BLaER1 (cell line): Measurements from ENCODE around the gene MACROH2A1.

Experiments
- H3K27ac ChIP-seq: shearing (Covaris generic); formaldehyde crosslinking; 2 replicates; pipeline ENCODE4 v1.8.1; 2022
- H3K27me3 ChIP-seq: shearing (Covaris generic); formaldehyde crosslinking; 2 replicates; pipeline ENCODE4 v1.8.1; 2022
- H3K36me3 ChIP-seq: shearing (Covaris generic); formaldehyde crosslinking; 2 replicates; pipeline ENCODE4 v1.8.1; 2022
- H3K4me1 ChIP-seq: shearing (Covaris generic); formaldehyde crosslinking; 2 replicates; pipeline ENCODE4 v1.8.1; 2022
- H3K4me2 ChIP-seq: shearing (Covaris generic); formaldehyde crosslinking; 2 replicates; pipeline ENCODE4 v1.8.1; 2022
- H3K4me3 ChIP-seq: shearing (Covaris generic); formaldehyde crosslinking; 2 replicates; pipeline ENCODE4 v1.8.1; 2022
- H3K9ac ChIP-seq: shearing (Covaris generic); formaldehyde crosslinking; 2 replicates; pipeline ENCODE4 v1.8.1; 2022
- H3K9me3 ChIP-seq: shearing (Covaris generic); formaldehyde crosslinking; 2 replicates; pipeline ENCODE4 v1.8.1; 2022
- H4K20me1 ChIP-seq: shearing (Covaris generic); formaldehyde crosslinking; 2 replicates; pipeline ENCODE4 v1.8.1; 2022
- Cebpa-rat ChIP-seq: shearing (Covaris generic); IDR thresholded peaks from 2 replicates; pipeline ENCODE4 v1.8.1; 2022

The MACROH2A1 gene

GRCh38 chr5:135296900-135297816 lies 101.9 kb downstream of the MACROH2A1 start:
- TF ChIP-seq Cebpa-rat, result no peak
- Histone ChIP-seq H3K36me3 (no peaks in the 10 kb centered on the region), H3K27me3 (no peaks in the 10 kb centered on the region), H3K9ac (no peak overlapping the region), H3K9me3 (no peaks in the 10 kb centered on the region), H4K20me1 (no peaks in the 10 kb centered on the region), H3K27ac (no peak overlapping the region), H3K4me3 (no peak overlapping the region), H3K4me1 (no peaks in the 10 kb centered on the region), H3K4me2 (no peak overlapping the region)

GRCh38 chr5:135295852-135296251 lies 103.2 kb downstream of the MACROH2A1 start:
- no peak overlapping the region for H3K4me3 ChIP-seq

GRCh38 chr5:135294793-135295192 lies 104.2 kb downstream of the MACROH2A1 start:
- Histone ChIP-seq H3K27me3 (no peaks in the 10 kb centered on the region), H3K4me2 (no peak overlapping the region), H3K4me1 (no peaks in the 10 kb centered on the region), H3K4me3 (no peak overlapping the region), H3K36me3 (no peaks in the 10 kb centered on the region), H4K20me1 (no peaks in the 10 kb centered on the region), H3K9me3 (no peaks in the 10 kb centered on the region), H3K9ac (no peak overlapping the region), H3K27ac (no peak overlapping the region)
- no peak for TF ChIP-seq Cebpa-rat

More at GRCh38 chr5:135295852-135296251, 103.2 kb downstream of the MACROH2A1 start:
- Histone ChIP-seq H3K4me2 (no peak overlapping the region), H3K36me3 (no peaks in the 10 kb centered on the region), H3K27ac (no peak overlapping the region), H3K4me1 (no peaks in the 10 kb centered on the region), H4K20me1 (no peaks in the 10 kb centered on the region), H3K9me3 (no peaks in the 10 kb centered on the region), H3K27me3 (no peaks in the 10 kb centered on the region), H3K9ac (no peak overlapping the region)
- no peak for TF ChIP-seq Cebpa-rat

GRCh38 chr5:135289651-135290050 lies 109.4 kb downstream of the MACROH2A1 start:
- no peak overlapping the region for H3K27ac ChIP-seq
- no peaks in the 10 kb centered on the region for H3K27me3 ChIP-seq
- peaks cover 11% of the 10 kb centered on the region for H3K9me3 ChIP-seq
- H3K36me3 ChIP-seq, result no peaks in the 10 kb centered on the region
- H3K4me3 ChIP-seq, result no peak overlapping the region
- H3K4me2 ChIP-seq, result no peak overlapping the region
- H4K20me1 ChIP-seq, result no peaks in the 10 kb centered on the region
- no peaks in the 10 kb centered on the region for H3K4me1 ChIP-seq
- H3K9ac ChIP-seq, result no peak overlapping the region
- no peak for TF ChIP-seq Cebpa-rat

GRCh38 chr5:135287551-135287950 lies 111.5 kb downstream of the MACROH2A1 start:
- no peak overlapping the region for H3K9ac ChIP-seq
- H3K27ac ChIP-seq, result no peak overlapping the region
- no peak overlapping the region for H3K4me2 ChIP-seq

More at GRCh38 chr5:135287551-135287950, 111.5 kb downstream of the MACROH2A1 start:
- Histone ChIP-seq H4K20me1 (no peaks in the 10 kb centered on the region), H3K4me1 (no peaks in the 10 kb centered on the region), H3K9me3 (peaks cover 11% of the 10 kb centered on the region), H3K4me3 (no peak overlapping the region), H3K27me3 (no peaks in the 10 kb centered on the region), H3K36me3 (no peaks in the 10 kb centered on the region)
- no peak for TF ChIP-seq Cebpa-rat
